OCI-LY7 (cell line): ENCODE data around the gene MIER3. TPM values are rescaled to one million over a fixed set of nuclear protein-coding genes. Genes with fewer than 3 reads are reported as not detected.

Experiments used
- BruUV-seq: library from RNA; stranded (reverse); fragments of 400-500 nt; replicated peaks from 2 replicates; lab custom pipeline; 2021; lab: Mats Ljungman, UMichigan
- CTCF ChIA-PET: fragments of 300-600 bp; sonication (Branson Sonifier 250); formaldehyde crosslinking; loops from one replicate; lab custom pipeline; 2022; ENCODE audit warnings: antibody characterized with exemption; ENCODE audit not compliant: unreplicated experiment; lab: Charles Lee
- POLR2A ChIA-PET: fragments of 300-600 bp; sonication (Branson Sonifier 250); formaldehyde crosslinking; loops from one replicate; lab custom pipeline; 2022; ENCODE audit warnings: antibody characterized with exemption; lab: Charles Lee
- DNase-seq: peaks from one replicate; pipeline ENCODE4 v3.0.0-alpha.2; 2015; ENCODE audit warnings: low spot score
- H2AFZ ChIP-seq: fragments of 200-600 bp; sonication (generic), shearing (Covaris generic); 2 replicates; pipeline ENCODE4 v1.6.1; 2014; ENCODE audit warnings: mild to moderate bottlenecking, antibody characterized with exemption, low read length, moderate library complexity
- H3K27ac ChIP-seq: fragments of 200-600 bp; sonication (generic); 2 replicates; pipeline ENCODE4 v1.5.1; 2014; ENCODE audit warnings: mixed run types, low read depth, mild to moderate bottlenecking, moderate library complexity, low read length, inconsistent platforms; ENCODE audit not compliant: poor library complexity, severe bottlenecking
- H3K36me3 ChIP-seq: fragments of 200-600 bp; sonication (generic); 2 replicates; pipeline ENCODE4 v1.6.1; 2014; ENCODE audit warnings: mild to moderate bottlenecking, antibody characterized with exemption, low read length, moderate library complexity, mixed read lengths; ENCODE audit not compliant: insufficient read depth
- H3K4me1 ChIP-seq: fragments of 200-600 bp; sonication (generic); 2 replicates; pipeline ENCODE4 v1.5.1; 2014; ENCODE audit warnings: mild to moderate bottlenecking, low read length; ENCODE audit not compliant: insufficient read depth, poor library complexity, severe bottlenecking
- H3K4me2 ChIP-seq: fragments of 200-600 bp; sonication (generic); 2 replicates; pipeline ENCODE4 v1.6.1; 2014; ENCODE audit warnings: mild to moderate bottlenecking, low read length
- H3K4me3 ChIP-seq: fragments of 200-600 bp; sonication (generic); 2 replicates; pipeline ENCODE4 v1.5.1; 2014; ENCODE audit warnings: mild to moderate bottlenecking, low read depth, low read length; ENCODE audit not compliant: poor library complexity, severe bottlenecking
- H3K79me2 ChIP-seq: fragments of 200-600 bp; sonication (generic); 2 replicates; pipeline ENCODE4 v1.6.1; 2016; ENCODE audit warnings: low read depth, mild to moderate bottlenecking, low read length, moderate library complexity, mixed read lengths; ENCODE audit not compliant: insufficient read depth
- H3K9me2 ChIP-seq: fragments of 200-600 bp; sonication (generic); 2 replicates; pipeline ENCODE4 v1.6.1; 2016; ENCODE audit warnings: mild to moderate bottlenecking, low read length, mixed read lengths; ENCODE audit not compliant: insufficient read depth
- H3K9me3 ChIP-seq: fragments of 200-600 bp; sonication (generic); 2 replicates; pipeline ENCODE4 v1.6.1; 2014; ENCODE audit warnings: mild to moderate bottlenecking, mixed run types, low read length, mixed read lengths
- H4K20me1 ChIP-seq: fragments of 200-600 bp; sonication (generic); 2 replicates; pipeline ENCODE4 v1.6.1; 2014; ENCODE audit warnings: mild to moderate bottlenecking, antibody characterized with exemption, low read length, moderate library complexity, mixed read lengths; ENCODE audit not compliant: insufficient read depth
- CTCF ChIP-seq: fragments of 200-600 bp; sonication (generic); conservative IDR thresholded peaks from 2 replicates; pipeline ENCODE4 v1.5.1; 2014; ENCODE audit warnings: mild to moderate bottlenecking, antibody characterized with exemption, low read length, moderate library complexity, mixed read lengths
- EZH2phosphoT487 ChIP-seq: fragments of 200-600 bp; sonication (generic); IDR thresholded peaks from 2 replicates; pipeline ENCODE4 v1.6.1; 2018; ENCODE audit warnings: low read depth, borderline replicate concordance, mild to moderate bottlenecking, mixed run types, antibody characterized with exemption, low read length, moderate library complexity, mixed read lengths
- intact Hi-C: fragments of 100-400 bp; cut with micrococcal nuclease; formaldehyde crosslinking; loops from one replicate; pipeline ENCODE4 v1.10.0; 2022; ENCODE audit not compliant: unreplicated experiment
- total RNA-seq, 2 experiments: library from RNA; depleted of rRNA in 1 of 2; stranded (reverse); fragments of >200 nt in 1 of 2; shearing (Covaris generic) in 1 of 2; gene quantifications; 2 replicates each; pipeline ENCODE4 v1.2.3, GENCODE V29; 2014 to 2022

Gene MIER3
- total RNA-seq, 2 experiments from 2014 or later, result 12.6 to 29.2 TPM

- Histone ChIP-seq H3K4me3 (no peak overlapping the region), H2AFZ (no peak overlapping the region), H3K4me2 (no peak overlapping the region), H3K9me2 (no peaks in the 10 kb centered on the region), H4K20me1 (no peaks in the 10 kb centered on the region), H3K79me2 (no peaks in the 10 kb centered on the region), H3K4me1 (no peaks in the 10 kb centered on the region), H3K9me3 (no peaks in the 10 kb centered on the region), H3K36me3 (no peaks in the 10 kb centered on the region), H3K27ac (no peak overlapping the region)
- CTCF ChIA-PET, result no interaction called here
- TF ChIP-seq EZH2phosphoT487 (no peak), CTCF (no peak)
- POLR2A ChIA-PET, result interaction anchor here (0.9 kb wide), 1 partner anchor 10 kb away, joined by 3 read pairs; no protein-coding TSS in a partner anchor
- no TSS peak for BruUV-seq
- intact Hi-C loops, result no loop called here
- DNase-seq, result no peak
Observed at GRCh38 chr5:56963246-56963645, 11.3 kb upstream of the MIER3 start.

- no peak overlapping the region for H3K4me2 ChIP-seq
- no peaks in the 10 kb centered on the region for H3K36me3 ChIP-seq
- no peaks in the 10 kb centered on the region for H3K4me1 ChIP-seq
- no peaks in the 10 kb centered on the region for H3K79me2 ChIP-seq
- ChIA-PET POLR2A (interaction anchor here (1.1 kb wide), 1 partner anchor 9 kb away, joined by 3 read pairs; no protein-coding TSS in a partner anchor), CTCF (no interaction called here)
- H4K20me1 ChIP-seq, result no peaks in the 10 kb centered on the region
- intact Hi-C loops, result no loop called here
- H3K27ac ChIP-seq, result no peak overlapping the region
- H2AFZ ChIP-seq, result no peak overlapping the region
- H3K4me3 ChIP-seq, result no peak overlapping the region
- no peak for TF ChIP-seq EZH2phosphoT487
- no peak for TF ChIP-seq CTCF
- H3K9me3 ChIP-seq, result no peaks in the 10 kb centered on the region
- BruUV-seq, result no TSS peak
- no peak for DNase-seq
- no peaks in the 10 kb centered on the region for H3K9me2 ChIP-seq
Observed at GRCh38 chr5:56962286-56962685, 10.4 kb upstream of the MIER3 start.

GRCh38 chr5:56961746-56962145 is 9.8 kb upstream of the MIER3 start:
- ChIA-PET CTCF (no interaction called here), POLR2A (interaction anchor here (1.1 kb wide), 1 partner anchor 8 kb away, joined by 3 read pairs; no protein-coding TSS in a partner anchor)
- H3K4me1 ChIP-seq, result no peaks in the 10 kb centered on the region
- no peaks in the 10 kb centered on the region for H3K9me2 ChIP-seq
- no peak overlapping the region for H2AFZ ChIP-seq
- DNase-seq, result no peak
- no peaks in the 10 kb centered on the region for H3K79me2 ChIP-seq
- H4K20me1 ChIP-seq, result no peaks in the 10 kb centered on the region
- no peak overlapping the region for H3K4me3 ChIP-seq
- no peaks in the 10 kb centered on the region for H3K9me3 ChIP-seq
- BruUV-seq, result no TSS peak
- no peaks in the 10 kb centered on the region for H3K36me3 ChIP-seq
- no peak overlapping the region for H3K27ac ChIP-seq
- TF ChIP-seq EZH2phosphoT487, result no peak
- no peak for TF ChIP-seq CTCF
- intact Hi-C loops, result no loop called here
- no peak overlapping the region for H3K4me2 ChIP-seq
